ENCODE data around the gene HDAC4. TPM values are rescaled to one million over a fixed set of nuclear protein-coding genes. Genes with fewer than 3 reads are reported as not detected.

Gene HDAC4
- total RNA-seq, 2 experiments from 2014 or later: 22.6 to 24.5 TPM

DNA sequence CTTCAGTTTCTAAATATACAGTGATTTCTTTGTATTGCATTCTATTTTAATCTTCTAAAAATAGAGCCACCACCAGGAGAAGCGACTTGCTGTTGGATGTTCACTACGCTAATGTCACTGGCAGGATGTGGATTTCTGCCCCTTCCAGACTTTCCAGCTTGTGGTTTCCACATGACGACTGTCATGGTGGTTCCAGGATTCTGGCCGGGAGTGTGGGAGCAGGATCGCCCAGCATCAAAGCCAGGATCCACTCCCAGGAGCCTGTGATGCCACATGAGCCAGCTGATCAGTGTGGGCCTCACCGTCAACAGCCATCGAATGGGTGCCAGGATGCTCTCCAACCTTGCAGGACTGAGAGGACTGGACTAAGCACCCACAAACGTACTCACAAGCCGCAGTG, 148.8 kb downstream of the HDAC4 start:
- H3K4me3 Mint-ChIP-seq: no peak overlapping the region
- ChIA-PET POLR2A (interaction anchor here (0.6 to 1.1 kb wide), 3 partner anchors 12 to 74 kb away, joined by 3 to 4 read pairs (median 3); no protein-coding TSS in a partner anchor), CTCF (interaction anchor here (1.1 to 1.6 kb wide), 3 partner anchors 12 to 43 kb away, joined by 4 to 7 read pairs (median 5); no protein-coding TSS in a partner anchor)
- H3K9me3 Mint-ChIP-seq: no peaks in the 10 kb centered on the region
- H3K36me3 Mint-ChIP-seq (ENCODE audit: low read depth): no peaks in the 10 kb centered on the region
- H3K4me1 Mint-ChIP-seq (ENCODE audit: low read depth): peaks cover 64% of the 10 kb centered on the region
- TF ChIP-seq, protein P1, sequence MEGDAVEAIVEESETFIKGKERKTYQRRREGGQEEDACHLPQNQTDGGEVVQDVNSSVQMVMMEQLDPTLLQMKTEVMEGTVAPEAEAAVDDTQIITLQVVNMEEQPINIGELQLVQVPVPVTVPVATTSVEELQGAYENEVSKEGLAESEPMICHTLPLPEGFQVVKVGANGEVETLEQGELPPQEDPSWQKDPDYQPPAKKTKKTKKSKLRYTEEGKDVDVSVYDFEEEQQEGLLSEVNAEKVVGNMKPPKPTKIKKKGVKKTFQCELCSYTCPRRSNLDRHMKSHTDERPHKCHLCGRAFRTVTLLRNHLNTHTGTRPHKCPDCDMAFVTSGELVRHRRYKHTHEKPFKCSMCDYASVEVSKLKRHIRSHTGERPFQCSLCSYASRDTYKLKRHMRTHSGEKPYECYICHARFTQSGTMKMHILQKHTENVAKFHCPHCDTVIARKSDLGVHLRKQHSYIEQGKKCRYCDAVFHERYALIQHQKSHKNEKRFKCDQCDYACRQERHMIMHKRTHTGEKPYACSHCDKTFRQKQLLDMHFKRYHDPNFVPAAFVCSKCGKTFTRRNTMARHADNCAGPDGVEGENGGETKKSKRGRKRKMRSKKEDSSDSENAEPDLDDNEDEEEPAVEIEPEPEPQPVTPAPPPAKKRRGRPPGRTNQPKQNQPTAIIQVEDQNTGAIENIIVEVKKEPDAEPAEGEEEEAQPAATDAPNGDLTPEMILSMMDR (IDR thresholded peaks at IDR 0.05): no peak
- DNase-seq: no peak
- ATAC-seq: no peak
- no peaks in the 10 kb centered on the region for H3K27me3 Mint-ChIP-seq
- intact Hi-C loops (cut with micrococcal nuclease): loop anchor here (10.0 kb wide), 1 partner anchor 107 kb away; no protein-coding TSS in a partner anchor
- H3K27ac Mint-ChIP-seq: no peak overlapping the region

DNA sequence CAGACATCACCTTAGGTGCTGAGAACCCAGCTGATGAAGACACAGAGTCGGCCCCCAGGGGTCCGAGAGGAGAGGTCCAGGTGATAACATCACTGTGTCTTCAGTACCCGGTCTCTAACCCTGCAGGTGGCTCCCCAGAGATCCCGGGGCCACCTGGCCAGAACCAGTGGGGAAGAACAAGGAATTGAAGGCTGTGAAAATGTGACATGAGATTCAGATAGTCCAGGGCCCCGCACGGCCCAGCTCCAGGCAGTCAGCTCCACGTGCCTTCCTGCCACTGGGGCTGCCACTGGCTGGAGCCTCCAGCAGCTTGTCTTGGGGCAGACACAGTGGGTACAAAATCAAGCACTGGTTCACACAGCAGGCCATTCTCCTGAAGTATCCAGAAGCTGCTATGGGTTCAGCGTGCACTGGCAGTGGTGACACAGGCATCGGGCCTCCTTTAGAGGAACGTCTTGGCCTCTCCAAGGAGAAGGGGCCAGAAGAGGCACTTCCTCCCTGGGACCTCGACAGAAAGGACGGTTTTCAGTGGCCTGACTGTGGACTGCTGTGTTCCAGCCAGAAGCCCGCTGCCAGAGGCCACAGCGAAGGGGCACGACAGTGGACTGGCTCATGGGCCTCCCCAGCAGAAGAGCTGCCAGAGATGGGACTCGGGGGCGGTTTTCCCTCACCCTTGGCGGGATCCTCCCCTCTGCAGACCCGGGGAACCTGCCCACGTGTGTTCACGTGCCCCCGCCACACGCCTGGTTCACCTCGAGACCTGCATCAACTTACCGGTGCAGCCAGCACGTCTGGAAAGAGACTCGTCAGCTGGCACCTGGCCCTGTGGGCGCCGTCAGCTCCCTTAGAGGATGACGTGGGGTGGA, 150.4 kb downstream of the HDAC4 start:
- DNase-seq (no peak), ATAC-seq (no peak)
- H3K4me3 Mint-ChIP-seq: no peak overlapping the region
- H3K27me3 Mint-ChIP-seq: no peaks in the 10 kb centered on the region
- H3K4me1 Mint-ChIP-seq (ENCODE audit: low read depth): peaks cover 56% of the 10 kb centered on the region
- intact Hi-C loops (cut with micrococcal nuclease): loop anchor here (10.0 kb wide), 1 partner anchor 106 kb away; no protein-coding TSS in a partner anchor
- no peak overlapping the region for H3K27ac Mint-ChIP-seq
- H3K9me3 Mint-ChIP-seq: no peaks in the 10 kb centered on the region
- H3K36me3 Mint-ChIP-seq (ENCODE audit: low read depth): no peaks in the 10 kb centered on the region
- ChIA-PET CTCF (interaction anchor here (2.0 kb wide), 1 partner anchor 107 kb away, joined by 5 read pairs; no protein-coding TSS in a partner anchor), POLR2A (interaction anchor here (1.0 kb wide), 1 partner anchor 13 kb away, joined by 3 read pairs; no protein-coding TSS in a partner anchor)
- TF ChIP-seq, protein P1 (IDR thresholded peaks at IDR 0.05): no peak

DNA sequence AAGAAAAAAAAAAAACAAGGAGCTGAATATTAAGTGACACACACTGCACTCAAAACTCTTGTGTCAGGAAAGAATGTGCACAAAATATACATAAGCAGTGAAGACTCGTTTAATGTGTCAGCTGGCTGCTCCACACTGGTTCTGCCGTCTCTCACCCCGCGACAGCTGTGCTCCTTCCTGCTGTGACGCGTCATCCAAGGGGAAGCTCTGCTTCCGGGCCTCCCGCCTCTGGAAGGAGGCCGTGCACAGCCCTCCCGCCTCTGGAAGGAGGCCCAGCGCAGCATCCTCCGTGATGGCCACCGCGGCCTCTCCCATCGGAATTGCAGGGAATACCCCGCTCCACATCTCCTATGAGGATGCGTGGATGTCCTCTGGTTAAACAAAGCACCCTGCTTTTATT, 151.0 kb downstream of the HDAC4 start:
- Mint-ChIP-seq H3K27me3 (no peaks in the 10 kb centered on the region), H3K27ac (no peak overlapping the region), H3K4me3 (no peak overlapping the region), H3K36me3 (ENCODE audit: low read depth) (no peaks in the 10 kb centered on the region), H3K4me1 (ENCODE audit: low read depth) (peaks cover 52% of the 10 kb centered on the region), H3K9me3 (no peaks in the 10 kb centered on the region)
- intact Hi-C loops (cut with micrococcal nuclease): loop anchor here (10.0 kb wide), 1 partner anchor 105 kb away; no protein-coding TSS in a partner anchor
- ChIA-PET POLR2A (interaction anchor here (0.6 kb wide), 1 partner anchor 240 kb away, joined by 3 read pairs; no protein-coding TSS in a partner anchor), CTCF (interaction anchor here (2.0 kb wide), 1 partner anchor 106 kb away, joined by 5 read pairs; no protein-coding TSS in a partner anchor)
- DNase-seq (no peak), ATAC-seq (no peak)
- TF ChIP-seq, protein P1 (IDR thresholded peaks at IDR 0.05): no peak

DNA sequence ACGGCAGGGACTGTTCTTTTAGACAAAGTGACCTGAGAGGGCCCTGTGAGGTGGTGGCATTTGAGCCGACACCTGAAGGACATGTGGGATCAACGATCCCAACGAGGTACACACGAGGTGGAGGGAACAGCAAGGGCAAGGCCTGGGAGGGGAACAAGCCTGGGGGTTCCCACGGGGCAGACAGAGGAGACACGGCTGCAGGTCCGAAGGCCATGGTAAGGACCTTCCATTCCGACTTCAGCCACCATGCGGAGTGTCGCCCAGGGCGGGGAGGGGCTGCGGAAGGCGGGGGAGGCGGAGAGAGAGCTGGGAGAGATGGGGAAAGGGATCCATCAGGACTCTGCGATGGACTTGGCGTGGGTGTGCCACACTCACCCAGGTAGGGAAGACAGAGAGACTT, 151.8 kb downstream of the HDAC4 start:
- H3K27ac Mint-ChIP-seq: no peak overlapping the region
- TF ChIP-seq, protein P1 (IDR thresholded peaks at IDR 0.05): no peak
- intact Hi-C loops (cut with micrococcal nuclease): no loop called here
- H3K36me3 Mint-ChIP-seq (ENCODE audit: low read depth): no peaks in the 10 kb centered on the region
- H3K4me1 Mint-ChIP-seq (ENCODE audit: low read depth): peaks cover 45% of the 10 kb centered on the region
- no peaks in the 10 kb centered on the region for H3K9me3 Mint-ChIP-seq
- H3K27me3 Mint-ChIP-seq: no peaks in the 10 kb centered on the region
- DNase-seq (no peak), ATAC-seq (no peak)
- no peak overlapping the region for H3K4me3 Mint-ChIP-seq
- ChIA-PET POLR2A (interaction anchor here (0.6 kb wide), 1 partner anchor 241 kb away, joined by 3 read pairs; no protein-coding TSS in a partner anchor), CTCF (no interaction called here)

Data from activated CD8-positive, alpha-beta T cell treated with anti-CD3 and anti-CD28 coated beads for 36 hours (primary cell).